Glutamatergic neuron (in vitro differentiated cells): ENCODE data around the gene MMD2. TPM values are rescaled to one million over a fixed set of nuclear protein-coding genes. Genes with fewer than 3 reads are reported as not detected.

Source experiments
- DNase-seq: peaks from one replicate; pipeline ENCODE4 v3.0.0; 2022
- H3K27ac Mint-ChIP-seq: one replicate; pipeline ENCODE4 v1.8.0; 2020; ENCODE audit warnings: mild to moderate bottlenecking, mixed read lengths, inconsistent platforms; ENCODE audit not compliant: unreplicated experiment
- H3K27me3 Mint-ChIP-seq: one replicate; pipeline ENCODE4 v1.8.0; 2020; ENCODE audit warnings: mild to moderate bottlenecking, moderate library complexity, mixed read lengths, inconsistent platforms; ENCODE audit not compliant: unreplicated experiment
- H3K36me3 Mint-ChIP-seq: one replicate; pipeline ENCODE4 v1.8.0; 2020; ENCODE audit warnings: mild to moderate bottlenecking, mixed read lengths, inconsistent platforms; ENCODE audit not compliant: unreplicated experiment
- H3K4me1 Mint-ChIP-seq: one replicate; pipeline ENCODE4 v1.8.0; 2020; ENCODE audit warnings: mild to moderate bottlenecking, low read depth, mixed read lengths, inconsistent platforms; ENCODE audit not compliant: unreplicated experiment
- H3K4me3 Mint-ChIP-seq: one replicate; pipeline ENCODE4 v1.8.0; 2020; ENCODE audit warnings: mild to moderate bottlenecking, mixed read lengths, inconsistent platforms; ENCODE audit not compliant: unreplicated experiment
- H3K9me3 Mint-ChIP-seq: one replicate; pipeline ENCODE4 v1.8.0; 2020; ENCODE audit warnings: mild to moderate bottlenecking, moderate library complexity, mixed read lengths, inconsistent platforms; ENCODE audit not compliant: unreplicated experiment
- CTCF ChIP-seq: fragments of 200-600 bp; sonication (generic); IDR thresholded peaks from one replicate; pipeline ENCODE4 v1.5.0; 2021; ENCODE audit not compliant: partially characterized antibody, unreplicated experiment
- total RNA-seq: library from RNA; stranded (reverse); fragmentation: NEBNext Ultra II Directional; extraction: Animal tissue kit (Norgen Biotek cat#: 25700); gene quantifications from one replicate; pipeline ENCODE4 v1.2.1, GENCODE V29; 2021; ENCODE audit not compliant: unreplicated experiment

Gene MMD2
- total RNA-seq, 1 donor from 2014 or later = 0.47 TPM

- peaks cover 33% of the 10 kb centered on the region for H3K36me3 Mint-ChIP-seq
- TF ChIP-seq CTCF = no peak
- peaks cover 2% of the 10 kb centered on the region for H3K27me3 Mint-ChIP-seq
- H3K27ac Mint-ChIP-seq = no peak overlapping the region
- peaks cover 10% of the 10 kb centered on the region for H3K9me3 Mint-ChIP-seq
- H3K4me3 Mint-ChIP-seq = peak overlapping the region; percentile 1
- no peak for DNase-seq
- H3K4me1 Mint-ChIP-seq = peaks cover 20% of the 10 kb centered on the region
Observed at GRCh38 chr7:4861227-4861626, 97.8 kb downstream of the MMD2 start.

- Mint-ChIP-seq H3K9me3 (peaks cover 5% of the 10 kb centered on the region), H3K27ac (peak overlapping the region; percentile 91), H3K27me3 (peaks cover 4% of the 10 kb centered on the region), H3K36me3 (peaks cover 15% of the 10 kb centered on the region), H3K4me1 (peaks cover 20% of the 10 kb centered on the region), H3K4me3 (no peak overlapping the region)
- no peak for DNase-seq
- TF ChIP-seq CTCF = no peak
Observed at GRCh38 chr7:4857189-4857588, 101.8 kb downstream of the MMD2 start.

- H3K4me1 Mint-ChIP-seq = peaks cover 20% of the 10 kb centered on the region
- peaks cover 15% of the 10 kb centered on the region for H3K36me3 Mint-ChIP-seq
- peak overlapping the region; percentile 91 for H3K27ac Mint-ChIP-seq
- no peak for DNase-seq
- no peak for TF ChIP-seq CTCF
- H3K9me3 Mint-ChIP-seq = peaks cover 7% of the 10 kb centered on the region
- H3K27me3 Mint-ChIP-seq = peaks cover 4% of the 10 kb centered on the region
- peak overlapping the region; percentile 65 for H3K4me3 Mint-ChIP-seq
Observed at GRCh38 chr7:4856336-4857057, 102.5 kb downstream of the MMD2 start.

Other genes with a start within 250 kb of the MMD2 start
- 49.8 TPM for gene AP5Z1, start 183.6 kb downstream of the MMD2 start, total RNA-seq
- gene PAPOLB, start 97.2 kb downstream of the MMD2 start, total RNA-seq = 1.2 TPM
- gene RADIL, start 75.5 kb downstream of the MMD2 start, total RNA-seq = 31.3 TPM
- 18.0 TPM for gene RBAK, start 86.7 kb upstream of the MMD2 start, total RNA-seq
- 59.5 TPM for gene WIPI2, start 231.0 kb upstream of the MMD2 start, total RNA-seq